GM03348 (cell line): ENCODE measurements around the gene GSTA3.
"Not testable (repeated sequence)": the region's sequence is repeated elsewhere in the genome, so short reads cannot be mapped to it uniquely, and the experiment has no call there.

Experiments used
- DNase-seq: peaks from one replicate; pipeline ENCODE4 v3.0.0; 2012; ENCODE audit warnings: low spot score

GSTA3 gene

GRCh38 chr6:52858416-52858815 is 51.1 kb downstream of the GSTA3 start:
- no peak for DNase-seq

GRCh38 chr6:52856137-52856536 is 53.4 kb downstream of the GSTA3 start:
- DNase-seq = not testable (repeated sequence)

GRCh38 chr6:52849137-52849536 is 60.4 kb downstream of the GSTA3 start:
- no peak for DNase-seq
